Stimulated activated CD8-positive, alpha-beta memory T cell treated with anti-CD3 and anti-CD28 coated beads, Interleukin-15, amount 100 ng/mL, for 1 hour (primary cell): Measurements from ENCODE around the gene MICAL2.

Experiments
- DNase-seq: peaks from one replicate; pipeline ENCODE4 v3.0.0-alpha.2; 2020; ENCODE audit warnings: low read depth

Gene MICAL2

GRCh38 chr11:12171921-12172320 is 61.5 kb downstream of the MICAL2 start:
- DNase-seq: no peak

- no peak for DNase-seq
Observed at GRCh38 chr11:12172493-12173013, 62.2 kb downstream of the MICAL2 start.

GRCh38 chr11:12173111-12173510 is 62.7 kb downstream of the MICAL2 start:
- DNase-seq: no peak

- DNase-seq: no peak
Observed at GRCh38 chr11:12174128-12174476, 63.7 kb downstream of the MICAL2 start.

GRCh38 chr11:12174477-12175143 is 64.2 kb downstream of the MICAL2 start:
- DNase-seq: no peak

- no peak for DNase-seq
Observed at GRCh38 chr11:12175694-12176241, 65.4 kb downstream of the MICAL2 start.

GRCh38 chr11:12176410-12176809 is 66.0 kb downstream of the MICAL2 start:
- DNase-seq: no peak

- DNase-seq: no peak
Observed at GRCh38 chr11:12177739-12178338, 67.4 kb downstream of the MICAL2 start.

- no peak for DNase-seq
Observed at GRCh38 chr11:12179019-12179418, 68.6 kb downstream of the MICAL2 start.

- DNase-seq: no peak
Observed at GRCh38 chr11:12179531-12179930, 69.1 kb downstream of the MICAL2 start.

GRCh38 chr11:12180257-12181205 is 70.1 kb downstream of the MICAL2 start:
- no peak for DNase-seq

GRCh38 chr11:12182302-12182675 is 71.9 kb downstream of the MICAL2 start:
- DNase-seq: no peak

GRCh38 chr11:12182676-12183541 is 72.5 kb downstream of the MICAL2 start:
- DNase-seq: no peak

GRCh38 chr11:12183827-12184620 is 73.6 kb downstream of the MICAL2 start:
- no peak for DNase-seq

GRCh38 chr11:12184699-12185098 is 74.3 kb downstream of the MICAL2 start:
- DNase-seq: no peak

GRCh38 chr11:12185106-12185690 is 74.8 kb downstream of the MICAL2 start:
- no peak for DNase-seq

GRCh38 chr11:12185914-12186313 is 75.5 kb downstream of the MICAL2 start:
- no peak for DNase-seq

- no peak for DNase-seq
Observed at GRCh38 chr11:12186701-12187100, 76.3 kb downstream of the MICAL2 start.

GRCh38 chr11:12187399-12187798 is 77.0 kb downstream of the MICAL2 start:
- no peak for DNase-seq
